Cortex of kidney (tissue), 1 donor: ENCODE results near the gene ZDHHC14.

Source experiments
- DNase-seq: peaks from one replicate; lab custom pipeline; 2025; lab: John Stamatoyannopoulos, UW

The ZDHHC14 gene

GRCh38 chr6:157721830-157722229, 340.8 kb downstream of the ZDHHC14 start:
- no peak for DNase-seq

GRCh38 chr6:157723376-157723775, 342.4 kb downstream of the ZDHHC14 start:
- no peak for DNase-seq

- DNase-seq: no peak
Observed at GRCh38 chr6:157724138-157724820, 343.3 kb downstream of the ZDHHC14 start.

GRCh38 chr6:157724960-157725741, 344.2 kb downstream of the ZDHHC14 start:
- no peak for DNase-seq

- DNase-seq: no peak
Observed at GRCh38 chr6:157725836-157726235, 344.8 kb downstream of the ZDHHC14 start.

- no peak for DNase-seq
Observed at GRCh38 chr6:157726892-157727628, 346.1 kb downstream of the ZDHHC14 start.
